Measurements from ENCODE around the gene VAV1.
A peak's percentile ranks its signal among the peaks of the same experiment; 100 is the strongest.
"Not testable (repeated sequence)": the region's sequence is repeated elsewhere in the genome, so short reads cannot be mapped to it uniquely, and the experiment has no call there.

VAV1 gene

DNA sequence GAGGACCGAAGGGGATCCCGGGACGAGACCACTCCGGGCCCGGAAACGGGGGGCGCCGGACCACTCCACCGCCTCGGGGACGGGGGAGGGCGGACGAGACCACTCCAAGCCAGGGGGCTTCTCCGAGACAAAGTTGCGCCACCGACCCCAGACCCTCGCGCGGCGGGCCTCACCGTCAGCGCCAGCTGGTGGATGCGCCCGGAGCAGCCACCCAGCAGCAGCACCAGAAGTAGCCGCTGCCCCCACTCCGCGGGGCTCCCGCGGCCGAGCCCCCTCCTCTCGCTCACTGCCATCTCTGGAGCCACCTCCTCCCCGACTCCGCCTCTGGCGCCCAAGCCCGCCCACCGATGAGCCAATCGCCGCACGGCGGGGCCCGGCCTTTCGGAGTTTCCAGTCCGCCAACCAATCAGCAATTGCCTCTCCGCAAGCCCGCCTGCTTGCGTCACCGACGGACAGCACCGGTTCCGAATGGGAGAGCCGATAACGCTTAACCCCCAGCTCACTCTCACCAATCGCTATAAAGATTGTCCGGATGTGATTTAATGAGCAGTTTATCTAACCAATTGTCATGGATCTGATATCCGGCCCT lies 35.1 kb upstream of the VAV1 start, which contains the start of gene GPR108:
Gene GPR108, minus strand, starts transcription at position 297 of the 589 bp plus-strand sequence. Its CDS starts 4 bp downstream, at position 293.
- DNase-seq, result peak; percentile 99

DNA sequence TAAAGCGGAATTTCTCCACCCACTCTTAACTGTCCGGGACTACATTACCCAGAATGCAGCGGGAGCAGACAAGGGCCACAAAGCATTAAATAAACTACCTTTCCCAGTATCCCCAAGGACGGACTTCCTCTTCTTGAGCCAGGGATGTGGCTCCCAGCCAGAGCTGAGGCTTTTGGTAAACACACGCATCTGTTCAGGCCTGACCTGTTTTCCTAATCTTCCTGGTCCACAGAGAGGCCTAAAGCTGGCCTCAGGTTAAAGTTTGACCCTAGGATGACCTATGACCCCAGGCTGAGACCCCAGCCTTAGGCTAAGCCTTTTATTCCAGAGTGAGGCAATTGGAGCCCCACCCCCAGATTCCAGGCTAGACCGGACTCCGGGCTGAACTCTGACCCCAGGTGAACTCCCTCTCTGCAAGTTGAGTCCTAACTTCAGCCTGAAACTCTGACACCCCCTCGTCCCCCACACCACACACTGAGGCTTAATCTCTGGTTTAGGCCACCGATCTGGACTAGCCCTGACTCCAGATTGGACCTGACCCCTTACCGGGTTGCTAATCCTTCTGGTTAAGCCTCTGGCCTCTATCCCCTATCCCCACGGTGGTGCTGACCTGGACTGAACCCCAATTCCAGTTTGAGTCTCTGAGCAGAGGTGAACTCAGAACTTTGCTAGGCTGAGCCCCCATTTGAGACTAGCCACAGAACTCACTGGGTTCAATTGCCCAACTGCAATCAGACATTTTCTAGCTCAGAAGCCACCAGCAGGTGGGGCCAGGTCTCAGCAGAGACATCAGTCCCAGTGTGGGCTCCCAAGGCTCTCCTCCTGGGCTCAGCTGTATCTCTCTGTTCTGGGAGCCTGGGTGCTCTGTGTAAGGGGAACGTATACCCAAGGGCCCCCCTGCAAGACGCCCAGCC lies 34.4 kb upstream of the VAV1 start:
- peak; percentile 67 for DNase-seq

GRCh38 chr19:6738787-6739389 lies 33.6 kb upstream of the VAV1 start:
- DNase-seq, result peak; percentile 21

DNA sequence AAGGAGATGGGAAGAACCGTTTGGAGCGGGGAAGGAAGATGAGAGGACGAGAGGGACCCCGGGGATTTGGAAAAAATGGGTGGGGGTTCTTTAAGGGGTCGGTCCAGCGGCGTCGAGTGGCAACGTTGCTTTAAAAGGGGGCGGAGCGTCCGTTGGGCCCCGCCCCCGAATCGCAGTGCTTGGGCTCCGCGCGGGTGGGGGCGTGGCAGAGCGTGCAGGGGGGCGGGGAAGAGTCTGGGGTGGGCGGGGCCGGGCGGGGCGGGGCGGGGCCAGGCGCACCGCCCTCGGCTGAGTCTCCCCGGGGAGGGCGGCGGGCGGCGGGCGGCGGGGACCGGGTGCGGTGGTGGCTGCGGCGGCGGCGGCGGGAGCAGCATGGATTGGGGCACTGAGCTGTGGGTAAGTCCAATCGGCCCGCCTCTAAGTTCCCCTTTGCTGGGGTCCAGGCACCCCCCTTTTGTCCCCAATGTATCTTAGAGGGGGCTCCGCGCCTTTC lies 33.1 kb upstream of the VAV1 start, which contains the start of gene TRIP10:
Gene TRIP10, plus strand, starts transcription at position 291 of the 493 bp plus-strand sequence. Its CDS starts 82 bp downstream, at position 373.
- DNase-seq, result peak; percentile 78

GRCh38 chr19:6739883-6740588 lies 32.5 kb upstream of the VAV1 start:
- DNase-seq, result no peak

- peak; percentile 11 for DNase-seq
Measured at GRCh38 chr19:6740589-6741343, 31.7 kb upstream of the VAV1 start.

- DNase-seq, result no peak
Measured at GRCh38 chr19:6743066-6743465, 29.4 kb upstream of the VAV1 start.

DNA sequence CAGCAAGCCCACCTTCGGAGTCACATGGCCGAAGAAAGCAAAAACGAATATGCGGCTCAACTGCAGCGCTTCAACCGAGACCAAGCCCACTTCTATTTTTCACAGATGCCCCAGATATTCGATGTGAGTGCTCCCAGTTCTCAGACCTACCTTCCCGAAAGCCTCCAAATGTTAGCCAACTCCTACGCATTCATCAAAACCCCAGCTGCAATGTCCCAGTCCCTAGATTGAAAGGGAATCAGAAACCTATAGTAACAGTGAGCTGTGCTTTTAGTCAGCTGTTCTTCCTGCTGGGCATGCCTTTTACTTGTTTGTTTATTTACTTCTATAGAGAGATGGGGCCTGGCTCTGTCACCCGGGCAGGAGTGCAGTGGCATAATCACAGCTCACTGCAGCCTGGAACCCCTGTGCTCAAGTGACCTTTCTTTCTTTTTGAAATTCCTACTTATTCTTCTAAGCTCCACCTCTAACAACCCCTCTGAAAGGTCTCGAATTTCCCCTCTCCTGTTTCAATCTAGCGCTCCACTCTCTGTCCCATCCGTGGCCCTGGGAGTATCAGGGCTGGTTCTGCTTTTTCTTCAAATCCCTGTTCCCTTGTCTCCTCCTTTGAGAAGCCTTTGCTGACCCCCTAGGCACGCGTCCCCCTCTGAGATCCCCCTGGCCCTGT lies 28.7 kb upstream of the VAV1 start:
- DNase-seq, result no peak

DNA sequence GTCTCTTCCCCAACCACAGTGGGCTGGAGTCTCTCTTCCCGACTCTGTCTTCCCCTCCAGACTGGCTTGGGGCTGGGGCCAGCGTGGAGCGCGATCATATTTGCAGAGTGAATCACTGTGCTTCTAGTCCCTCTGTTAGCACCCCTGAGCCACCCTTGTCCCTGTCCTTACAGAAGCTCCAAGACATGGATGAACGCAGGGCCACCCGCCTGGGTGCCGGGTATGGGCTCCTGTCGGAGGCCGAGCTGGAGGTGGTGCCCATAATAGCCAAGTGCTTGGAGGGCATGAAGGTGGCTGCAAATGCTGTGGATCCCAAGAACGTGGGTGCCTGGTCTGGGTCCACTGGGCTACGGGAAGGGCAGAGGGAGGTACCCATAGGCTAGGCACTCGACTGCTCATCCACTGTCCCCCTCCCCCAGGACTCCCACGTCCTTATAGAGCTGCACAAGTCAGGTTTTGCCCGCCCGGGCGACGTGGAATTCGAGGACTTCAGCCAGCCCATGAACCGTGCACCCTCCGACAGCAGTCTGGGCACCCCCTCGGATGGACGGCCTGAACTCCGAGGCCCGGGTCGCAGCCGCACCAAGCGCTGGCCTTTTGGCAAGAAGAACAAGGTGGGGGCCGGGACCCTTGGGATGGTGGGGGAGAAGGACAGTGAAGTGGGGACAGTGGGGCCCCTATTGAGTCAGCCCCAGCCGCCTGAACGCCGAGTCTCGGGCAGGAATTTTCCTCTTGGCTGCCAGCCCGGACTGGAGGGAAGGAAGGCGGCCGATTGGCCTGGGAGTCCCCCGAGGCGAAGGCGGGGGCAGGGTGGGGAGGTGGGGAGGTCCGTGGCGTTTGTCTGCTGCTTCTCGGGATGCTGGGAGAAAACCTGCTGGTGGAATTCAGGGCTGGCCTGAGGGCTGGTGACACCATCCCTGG lies 27.9 kb upstream of the VAV1 start:
- no peak for DNase-seq

DNA sequence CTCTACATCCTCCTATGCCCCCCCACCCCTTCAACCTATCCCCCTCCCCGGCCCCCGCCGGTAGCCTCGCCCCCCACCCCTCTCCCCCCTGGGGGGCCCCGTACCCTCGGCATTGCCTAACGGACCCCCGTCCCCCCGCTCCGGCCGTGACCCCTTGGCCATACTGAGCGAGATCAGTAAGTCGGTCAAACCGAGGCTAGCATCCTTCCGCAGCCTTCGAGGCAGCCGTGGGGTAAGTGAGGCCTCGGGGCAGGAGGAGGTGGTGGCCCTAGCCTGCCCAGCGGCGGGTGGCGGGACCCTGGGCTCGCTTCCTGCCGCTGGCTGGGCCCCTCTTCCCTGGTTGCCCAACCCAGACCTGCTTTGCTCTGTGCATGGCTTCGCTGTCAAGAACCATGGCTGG lies 26.5 kb upstream of the VAV1 start:
- DNase-seq, result no peak

DNA sequence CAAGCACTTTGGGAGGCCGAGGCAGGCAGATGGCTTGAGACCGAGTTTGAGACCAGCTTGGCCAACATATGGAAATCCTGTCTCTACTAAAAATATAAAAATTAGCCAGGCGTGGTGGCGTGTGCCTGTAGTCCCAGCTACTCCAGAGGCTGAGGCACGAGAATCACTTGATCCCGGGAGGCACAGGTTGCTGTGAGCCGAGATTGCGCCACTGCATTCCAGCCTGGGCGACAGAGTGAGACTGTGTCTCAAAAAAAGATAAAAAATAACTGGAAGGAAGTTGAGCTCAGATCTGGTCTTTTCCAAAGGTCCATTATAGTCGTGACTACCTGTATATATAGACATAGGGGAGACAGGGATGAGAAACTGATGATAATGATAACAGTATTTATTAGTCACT lies 24.0 kb upstream of the VAV1 start:
- DNase-seq, result not testable (repeated sequence)

DNA sequence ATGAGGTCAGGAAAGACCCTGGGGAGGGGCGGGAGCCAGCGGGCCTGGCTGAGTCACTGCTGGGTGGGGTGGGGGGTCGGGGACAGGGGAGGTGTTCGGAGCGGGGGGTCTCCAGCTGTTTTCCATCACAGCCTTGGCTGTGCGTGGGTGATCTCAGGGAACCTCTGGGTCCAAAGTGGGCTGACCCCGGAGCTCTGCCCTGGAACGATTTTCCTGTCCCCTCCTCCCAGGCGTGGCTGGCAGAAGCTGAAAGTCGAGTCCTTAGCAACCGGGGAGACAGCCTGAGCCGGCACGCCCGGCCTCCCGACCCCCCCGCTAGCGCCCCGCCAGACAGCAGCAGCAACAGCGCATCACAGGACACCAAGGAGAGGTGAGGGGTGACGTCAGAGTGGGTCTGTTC lies 22.4 kb upstream of the VAV1 start:
- DNase-seq, result no peak

- DNase-seq, result no peak
Measured at GRCh38 chr19:6751189-6751588, 21.3 kb upstream of the VAV1 start.

DNA sequence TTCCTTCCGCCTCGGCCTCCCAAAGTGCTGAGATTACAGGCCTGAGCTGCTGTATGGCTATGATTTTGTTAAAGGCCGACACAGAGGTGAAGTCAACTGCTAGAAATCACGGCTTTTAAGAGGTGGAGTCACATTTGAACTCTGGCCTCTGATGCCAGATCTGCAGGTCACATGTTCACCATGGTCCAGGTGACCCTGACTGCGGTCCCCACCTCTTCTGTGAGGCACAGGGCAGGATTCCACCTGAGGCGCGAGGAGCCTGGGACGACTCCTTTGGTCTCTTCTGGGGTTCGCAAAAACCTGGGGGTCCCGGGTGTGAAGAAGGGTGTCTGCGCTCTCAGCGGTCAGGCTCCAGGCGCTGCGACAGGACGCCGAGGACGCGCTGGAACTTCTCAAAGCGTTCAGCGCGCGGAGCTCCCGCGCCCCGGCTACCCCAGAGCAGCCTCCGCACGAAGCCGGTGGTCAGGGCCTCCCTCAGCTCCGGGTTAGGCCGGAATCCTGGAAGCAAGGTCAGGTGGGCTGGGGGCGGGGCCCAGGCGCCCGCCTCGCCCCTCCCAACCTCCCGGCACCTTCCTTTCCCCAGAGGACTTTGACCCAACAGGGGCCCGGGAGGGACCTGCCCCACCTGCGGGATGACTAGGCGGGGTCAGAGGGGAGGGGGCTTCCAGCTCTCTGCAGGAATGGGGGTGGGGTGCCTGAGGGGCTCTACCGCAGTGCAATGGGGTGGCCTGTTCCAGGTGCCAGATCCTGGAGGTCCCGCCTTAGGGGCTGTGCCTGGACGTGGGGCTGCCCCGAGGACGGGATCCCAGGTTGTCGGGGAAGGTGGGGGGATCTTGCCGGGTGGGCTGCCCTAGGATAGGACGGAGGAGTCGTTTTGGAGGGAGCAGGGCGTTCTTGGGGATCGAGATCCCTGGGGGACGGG lies 20.0 kb upstream of the VAV1 start:
- no peak for DNase-seq

- peak; percentile 61 for DNase-seq
Measured at GRCh38 chr19:6753178-6754031, 19.1 kb upstream of the VAV1 start.

DNA sequence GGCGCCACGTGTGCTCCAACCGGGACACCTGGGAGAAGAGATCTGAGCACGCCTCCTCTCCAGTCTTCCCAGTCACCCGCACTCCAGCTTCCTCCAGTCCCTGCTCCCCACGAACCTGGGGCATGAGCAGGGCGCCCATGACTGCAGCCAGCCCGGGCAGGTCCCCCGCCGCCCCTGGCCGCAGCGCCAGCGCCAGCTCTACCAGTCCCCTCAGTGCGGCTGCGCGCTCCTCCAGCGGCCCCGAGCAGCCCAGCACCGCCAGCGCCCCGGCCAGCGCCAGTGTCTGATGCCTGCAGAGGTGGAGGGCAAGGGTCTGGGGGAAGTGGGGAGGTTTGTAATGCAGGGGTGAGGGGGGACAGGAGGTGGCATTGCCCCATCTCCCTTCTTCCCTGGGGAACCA lies 18.4 kb upstream of the VAV1 start:
- no peak for DNase-seq

GRCh38 chr19:6754653-6755463 lies 17.6 kb upstream of the VAV1 start:
- no peak for DNase-seq
